Lung (tissue), 12 donors: ENCODE data around the gene DIP2C. TPM values are rescaled to one million over a fixed set of nuclear protein-coding genes. Genes with fewer than 3 reads are reported as not detected.
"Not testable (repeated sequence)": the region's sequence is repeated elsewhere in the genome, so short reads cannot be mapped to it uniquely, and the experiment has no call there.

Source experiments
- ATAC-seq: fragments of 200-7000 bp; cut with Tn5 transposase; one replicate; pipeline ENCODE4 v1.9.1; 2020; ENCODE audit warnings: moderate number of reproducible peaks; ENCODE audit not compliant: insufficient read depth, low FRiP score
- DNase-seq, 3 donors: peaks; one replicate each; pipeline ENCODE4 v3.0.0-alpha.2; 2013 to 2017
- H3K27ac ChIP-seq, 2 donors: one replicate each; pipeline ENCODE4 v1.5.1; 2013; ENCODE audit warnings: mild to moderate bottlenecking in 2 of 2, moderate library complexity in 2 of 2, control low read depth in 1 of 2, inconsistent platforms in 1 of 2, low read depth in 1 of 2, low read length in 1 of 2
- H3K27me3 ChIP-seq, 3 donors: one replicate each; pipeline ENCODE4 v1.5.1; 2013; ENCODE audit warnings: low read length in 2 of 3; ENCODE audit not compliant: control insufficient read depth in 3 of 3, insufficient read depth in 3 of 3
- H3K36me3 ChIP-seq, 4 donors: one replicate each; pipeline ENCODE4 v1.5.1; 2013; ENCODE audit warnings: low read length in 4 of 4, mild to moderate bottlenecking in 1 of 4, moderate library complexity in 1 of 4; ENCODE audit not compliant: control insufficient read depth in 4 of 4, insufficient read depth in 4 of 4
- H3K4me1 ChIP-seq, 5 donors: one replicate each; pipeline ENCODE4 v1.5.1; 2013; ENCODE audit warnings: low read length in 5 of 5, mild to moderate bottlenecking in 2 of 5, moderate library complexity in 1 of 5; ENCODE audit not compliant: control insufficient read depth in 5 of 5, insufficient read depth in 5 of 5
- H3K4me3 ChIP-seq: one replicate; pipeline ENCODE4 v1.5.1; 2013; ENCODE audit warnings: mild to moderate bottlenecking, control low read depth, moderate library complexity
- H3K9ac ChIP-seq, 2 donors: one replicate each; pipeline ENCODE4 v1.5.1; 2013; ENCODE audit warnings: low read length in 2 of 2, control low read depth in 1 of 2; ENCODE audit not compliant: insufficient read depth in 1 of 2
- H3K9me3 ChIP-seq, 4 donors: one replicate each; pipeline ENCODE4 v1.5.1; 2013; ENCODE audit warnings: low read length in 3 of 4, mild to moderate bottlenecking in 1 of 4, moderate library complexity in 1 of 4; ENCODE audit not compliant: control insufficient read depth in 4 of 4, insufficient read depth in 3 of 4
- CTCF ChIP-seq: IDR thresholded peaks from 2 replicates; pipeline ENCODE4 v1.5.1; 2012; ENCODE audit warnings: mild to moderate bottlenecking; ENCODE audit errors: control extremely low read depth, extremely low read depth
- WGBS, 2 donors: extraction: QIAGEN DNeasy Blood & Tissue Kit; methylation state at CpG; one replicate each; pipeline ENCODE4 v1.1.7; 2013; 5-methylcytosine and 5-hydroxymethylcytosine counted together
- polyA plus RNA-seq, 2 donors: library from polyadenylated mRNA; stranded (reverse); fragments of 200-250 nt; gene quantifications; one replicate each; pipeline ENCODE4 v1.2.1, GENCODE V29; 2013
- total RNA-seq, 2 donors: library from RNA; depleted of rRNA in 1 of 2; stranded (reverse); fragments of >200 nt in 1 of 2; gene quantifications; one replicate each; pipeline ENCODE4 v1.2.1, GENCODE V29; 2014 to 2021
- donor health status: control.
- donor health status: control.
- donor health status: Bipolar disorder and iron deficiency.
- donor health status: healthy.
- donor health status: DM: yes; HTN: yes; CAD: no.

DIP2C gene
- total and polyA plus RNA-seq, 4 donors: 3.6 to 20.0 (median 9.5) TPM

GRCh38 chr10:368579-369220 is 320.8 kb downstream of the DIP2C start:
- Histone ChIP-seq H3K4me1 (peaks cover 0 to 24% (median 0%) of the 10 kb centered on the region in 5 donors), H3K9ac (no peak overlapping the region), H3K36me3 (peaks cover 2 to 24% (median 20%) of the 10 kb centered on the region in 4 donors), H3K27me3 (no peaks in the 10 kb centered on the region), H3K4me3 (no peak overlapping the region), H3K9me3 (no peaks in the 10 kb centered on the region), H3K27ac (no peak overlapping the region)
- ATAC-seq: no peak
- DNase-seq: no peak
- no peak for TF ChIP-seq CTCF
- WGBS, 2 donors: 96 to 97% methylated on average over 17 of the region's 17 CpGs

- WGBS, 2 donors: 93 to 96% methylated on average over 10 of the region's 16 CpGs
- H3K9ac ChIP-seq, ATAC-seq, H3K27ac ChIP-seq, H3K4me3 ChIP-seq, H3K9me3 ChIP-seq, H3K27me3 ChIP-seq, DNase-seq: not testable (repeated sequence)
- Histone ChIP-seq H3K4me1 (peaks cover 0 to 19% (median 0%) of the 10 kb centered on the region in 5 donors), H3K36me3 (peaks cover 2 to 27% (median 24%) of the 10 kb centered on the region in 4 donors)
Measured at GRCh38 chr10:368107-368506, 321.4 kb downstream of the DIP2C start.

- no peak for TF ChIP-seq CTCF
- ATAC-seq: no peak
- WGBS, 2 donors: 89 to 95% methylated on average over 14 to 21 of the region's 25 CpGs
Measured at GRCh38 chr10:367636-368035, 321.8 kb downstream of the DIP2C start.

GRCh38 chr10:366186-366585 is 323.3 kb downstream of the DIP2C start:
- peaks cover 6 to 38% (median 32%) of the 10 kb centered on the region in 4 donors for H3K36me3 ChIP-seq
- H3K4me1 ChIP-seq: peaks cover 0 to 11% (median 0%) of the 10 kb centered on the region in 5 donors
- no peak overlapping the region for H3K4me3 ChIP-seq
- no peak overlapping the region for H3K9ac ChIP-seq
- H3K9me3 ChIP-seq: no peaks in the 10 kb centered on the region
- no peak overlapping the region for H3K27ac ChIP-seq
- WGBS, 2 donors: 94 to 96% methylated on average over 12 of the region's 12 CpGs
- ATAC-seq: no peak
- DNase-seq: no peak
- no peaks in the 10 kb centered on the region for H3K27me3 ChIP-seq
- no peak for TF ChIP-seq CTCF

More at GRCh38 chr10:367636-368035, 321.8 kb downstream of the DIP2C start:
- Histone ChIP-seq H3K4me1 (peaks cover 0 to 15% (median 0%) of the 10 kb centered on the region in 5 donors), H3K9me3 (no peaks in the 10 kb centered on the region), H3K27ac (no peak overlapping the region), H3K36me3 (peaks cover 2 to 31% (median 26%) of the 10 kb centered on the region in 4 donors), H3K9ac (no peak overlapping the region), H3K27me3 (no peaks in the 10 kb centered on the region), H3K4me3 (no peak overlapping the region)
- no peak for DNase-seq
